Stimulated activated CD4-positive, alpha-beta T cell treated with anti-CD3 and anti-CD28 coated beads, Interleukin-15, amount 100 ng/mL, for 1 hour (primary cell): Measurements from ENCODE around the gene TEDDM1.
A peak's percentile ranks its signal among the peaks of the same experiment; 100 is the strongest.

Experiments
- DNase-seq, 2 donors: peaks; one replicate each; pipeline ENCODE4 v3.0.0-alpha.2; 2020; ENCODE audit warnings: low read depth in 1 of 2, low spot score in 1 of 2

Gene TEDDM1

DNA sequence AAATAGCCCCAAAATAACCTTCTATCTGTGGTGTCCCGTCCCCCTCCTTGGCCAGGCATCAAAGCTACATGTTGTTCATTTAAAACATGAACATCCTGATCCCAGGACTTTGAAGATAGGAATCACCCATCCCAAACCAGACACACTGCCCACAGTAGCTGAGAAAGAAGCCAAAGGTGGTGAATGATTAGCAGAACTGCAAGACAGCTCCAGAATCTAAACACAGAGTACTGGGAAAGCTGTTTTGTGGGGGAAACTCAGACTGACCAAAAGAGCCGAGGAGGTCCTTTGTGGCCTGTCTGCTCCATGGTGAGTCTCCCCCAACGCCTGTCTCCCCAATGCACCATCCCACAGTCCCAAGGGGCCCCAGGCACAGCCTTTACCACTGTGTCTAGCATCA lies 7.3 kb upstream of the TEDDM1 start:
- DNase-seq = no peak

DNA sequence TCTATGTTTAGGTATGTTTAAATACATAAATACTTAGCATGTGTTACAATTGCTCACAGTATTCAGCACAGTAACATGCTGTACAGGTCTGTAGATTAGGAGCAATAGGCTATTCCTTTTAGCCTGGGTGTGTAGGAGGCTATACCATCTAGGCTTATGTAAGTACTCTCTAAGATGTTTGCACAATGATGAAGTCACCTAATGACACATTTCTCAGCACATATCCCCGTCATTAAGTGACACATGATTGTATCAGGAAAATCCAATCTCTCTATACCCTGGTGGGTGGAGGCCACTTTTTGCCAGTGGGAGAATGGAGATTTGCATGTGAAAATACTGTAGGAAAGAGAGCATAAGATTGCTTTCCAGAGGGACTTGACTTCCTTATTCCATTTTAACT lies 5.5 kb upstream of the TEDDM1 start:
- no peak for DNase-seq

DNA sequence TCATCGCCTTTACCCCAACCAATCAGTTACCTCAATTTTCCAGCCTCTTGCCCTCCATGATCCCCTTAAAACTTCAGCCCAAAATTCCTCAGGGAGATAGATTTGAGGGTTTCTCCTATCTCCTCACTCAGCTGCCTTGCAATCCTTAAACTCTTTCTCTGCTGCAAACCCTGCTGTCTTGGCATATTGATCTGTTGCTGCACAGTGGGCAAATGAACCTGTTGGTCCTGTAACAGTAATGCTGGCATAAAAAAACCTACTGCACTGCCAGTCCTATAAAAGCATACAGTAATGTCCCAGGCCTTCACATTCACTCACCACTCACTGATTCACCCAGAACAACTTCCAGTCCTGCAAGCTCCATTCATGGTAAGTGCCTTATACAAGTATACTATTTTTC lies 5.1 kb upstream of the TEDDM1 start:
- DNase-seq = no peak

DNA sequence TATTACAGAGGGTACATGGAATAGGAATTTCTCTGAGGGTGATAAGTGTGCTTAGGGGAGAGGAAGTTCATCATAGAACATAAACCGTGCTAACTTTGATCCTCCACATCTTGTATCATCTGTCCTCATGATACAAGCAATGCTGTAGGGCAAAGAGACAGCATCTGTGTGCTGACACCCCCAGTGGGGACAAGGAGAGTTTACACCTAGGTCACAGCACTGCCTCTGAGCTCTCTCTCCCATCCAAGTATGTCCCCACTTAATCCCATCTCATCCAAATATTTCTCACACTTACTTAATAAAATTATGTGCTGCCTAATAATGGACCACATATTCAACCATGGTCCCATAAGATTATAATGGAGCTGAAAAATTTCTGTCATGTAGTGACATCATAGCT lies 4.3 kb upstream of the TEDDM1 start:
- no peak for DNase-seq

DNA sequence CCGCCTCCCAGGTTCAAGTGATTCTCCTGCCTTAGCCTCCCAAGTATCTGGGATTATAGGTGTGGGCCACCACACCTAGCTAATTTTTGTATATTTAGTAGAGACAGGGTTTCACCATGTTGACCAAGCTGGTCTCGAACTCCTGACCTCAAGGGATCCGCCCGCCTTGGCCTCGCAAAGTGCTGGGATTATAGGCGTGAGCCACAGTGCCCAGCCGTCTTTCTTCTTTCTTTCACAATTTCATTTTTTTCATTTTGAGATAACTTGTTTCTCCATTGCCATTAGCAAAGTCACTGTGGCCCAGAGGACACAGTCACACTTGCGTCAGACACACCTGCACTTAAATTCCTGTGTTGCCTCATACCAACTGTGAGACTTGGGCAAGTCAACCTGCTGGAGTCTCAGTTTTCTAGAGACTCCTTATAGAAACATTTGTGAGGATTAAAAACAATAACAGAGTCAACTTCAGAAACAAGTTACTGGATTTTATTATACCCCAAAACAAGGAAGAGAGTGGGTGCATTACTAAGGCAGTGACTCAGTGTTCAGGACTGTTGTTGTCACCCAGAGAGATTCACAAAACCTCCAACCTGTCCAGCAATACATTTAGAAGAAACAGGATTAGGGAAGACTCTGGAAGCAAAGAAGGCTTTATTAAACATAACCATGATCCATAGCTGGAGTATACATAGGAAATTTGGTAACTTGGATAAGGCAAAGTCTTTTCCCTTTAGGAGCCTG lies 2.6 kb downstream of the TEDDM1 start:
- no peak for DNase-seq

DNA sequence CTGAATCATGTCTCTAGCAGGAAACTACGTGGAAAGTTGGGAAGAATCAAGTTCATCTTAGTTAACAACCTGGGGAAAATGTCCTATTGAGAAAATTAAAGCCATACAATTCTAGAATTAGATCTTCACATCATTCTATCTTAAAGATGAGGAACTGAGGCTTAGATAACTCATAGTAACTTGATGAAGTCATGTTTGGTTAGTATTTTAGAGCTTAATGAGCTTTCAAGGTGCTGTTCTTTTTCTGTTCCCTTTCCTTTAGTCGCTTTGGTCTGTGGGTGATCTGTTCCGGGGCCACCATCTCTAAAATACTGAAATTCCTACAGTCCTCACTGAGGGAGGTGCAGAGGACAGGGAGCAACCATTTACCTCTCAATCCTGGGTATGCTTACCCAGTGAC lies 4.6 kb downstream of the TEDDM1 start:
- no peak for DNase-seq

DNA sequence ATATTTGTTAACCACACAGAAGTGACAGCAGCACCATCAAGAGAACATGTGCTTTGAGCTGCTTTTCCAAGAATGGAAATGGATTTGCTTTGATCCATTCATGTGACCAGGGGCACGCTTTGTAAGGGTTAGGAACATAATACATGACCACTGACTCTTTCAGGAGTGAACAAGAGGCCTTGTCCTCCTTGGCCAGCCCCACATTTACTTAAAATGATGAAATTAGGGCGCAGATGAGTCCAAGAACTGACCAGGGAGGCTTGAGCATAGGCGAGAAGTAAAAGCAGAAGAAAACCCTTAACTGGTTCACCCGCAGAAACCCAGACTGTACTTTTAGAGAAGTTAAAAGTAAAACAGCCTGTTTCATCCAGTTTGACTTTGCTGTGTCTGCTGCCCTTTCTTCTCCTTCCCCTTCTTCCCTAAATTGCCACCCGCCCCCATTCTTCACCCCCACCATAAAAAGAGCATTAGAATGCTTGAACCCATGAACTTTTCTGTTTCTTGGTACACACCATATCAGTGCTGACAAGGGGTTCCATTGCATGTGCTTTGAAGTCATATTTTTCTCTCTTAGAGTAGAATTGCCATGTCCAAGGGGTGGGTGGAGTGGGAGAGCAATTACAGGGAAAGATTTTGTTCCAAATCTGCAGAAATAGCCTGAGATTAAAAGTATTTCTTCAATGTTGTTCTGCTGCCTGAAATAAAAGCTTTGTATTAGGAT lies 6.3 kb downstream of the TEDDM1 start:
- DNase-seq = no peak

DNA sequence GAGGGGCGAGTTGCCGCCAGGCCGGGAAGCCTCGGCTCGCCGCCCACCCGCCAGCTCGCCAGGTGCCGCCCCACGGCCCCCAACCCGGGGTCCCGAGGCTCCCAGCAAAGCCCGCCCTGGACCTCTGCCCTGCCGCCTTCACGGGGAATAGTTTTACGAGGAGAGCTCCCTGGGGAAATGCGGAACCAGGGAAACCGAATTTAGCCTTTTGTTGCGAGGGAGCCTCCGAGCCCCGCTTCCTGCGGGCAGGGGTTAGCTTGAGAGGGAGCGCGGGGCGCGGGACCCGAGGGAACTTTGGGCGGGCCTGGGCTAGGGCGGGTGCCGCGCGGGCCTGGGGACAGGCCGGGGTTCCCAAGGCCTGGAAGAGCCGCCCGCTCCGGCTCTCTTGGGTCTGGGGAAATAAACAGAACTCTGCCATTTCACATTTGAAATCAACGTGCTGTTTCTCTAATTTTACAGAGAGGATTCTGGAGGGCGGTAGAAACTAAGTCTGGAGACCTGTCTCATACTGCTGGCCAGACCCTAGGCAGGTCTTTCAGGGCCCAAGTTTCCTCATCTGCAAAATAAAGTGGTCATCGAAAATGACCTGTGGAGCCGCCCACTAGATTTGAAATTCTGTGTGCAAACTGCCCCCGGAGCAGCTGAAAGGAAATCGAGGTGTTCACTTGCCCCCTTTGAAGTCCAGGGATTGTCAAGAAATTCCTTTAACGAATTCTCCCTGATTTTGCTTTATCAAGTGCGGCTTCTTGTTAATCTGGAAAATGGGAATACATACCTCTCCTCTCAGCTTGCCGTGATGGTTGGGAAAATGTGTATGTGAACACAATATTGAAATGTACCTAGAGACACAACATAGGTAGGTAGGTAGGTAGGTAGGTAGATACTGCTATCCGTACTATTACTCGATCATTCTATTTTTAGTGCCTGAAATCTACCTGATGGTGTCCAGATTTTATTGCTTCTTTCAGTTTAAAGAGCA lies 8.1 kb downstream of the TEDDM1 start:
- peak in 1 of 2 donors; percentile 3 for DNase-seq

DNA sequence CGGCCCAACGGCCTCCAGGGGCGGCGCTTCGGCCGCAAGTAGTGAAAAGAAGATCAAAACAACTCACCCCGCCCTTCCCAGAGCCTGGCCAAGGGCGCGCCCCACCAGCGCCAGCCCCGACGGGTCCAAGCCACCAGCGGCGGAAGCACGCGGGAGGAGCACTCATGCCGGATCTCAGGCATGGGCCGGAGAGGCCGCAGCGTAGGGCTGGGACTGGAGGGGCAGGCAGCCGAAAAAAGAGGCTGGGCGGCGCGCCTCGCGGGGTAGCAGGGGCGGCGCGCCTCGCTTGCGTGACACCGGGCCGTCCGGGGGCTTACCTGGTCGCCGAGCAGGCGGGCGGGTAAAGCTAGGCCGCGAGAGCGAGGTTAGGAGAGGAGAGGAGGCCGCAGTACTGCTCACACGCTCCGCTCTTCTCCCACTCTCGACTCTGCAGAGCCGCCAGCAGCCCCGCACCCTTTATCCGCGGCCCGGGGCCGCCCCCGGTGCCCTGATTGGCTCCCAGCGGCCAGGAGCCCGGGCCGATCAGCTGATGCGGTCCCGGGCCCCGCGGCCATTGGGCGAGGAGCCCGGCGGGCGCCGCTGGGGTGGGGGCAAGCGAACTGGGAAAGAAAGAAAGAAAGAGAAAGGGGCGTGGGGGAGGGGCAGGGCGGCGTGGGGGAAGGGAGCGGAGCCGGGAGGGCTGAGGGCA lies 9.0 kb downstream of the TEDDM1 start, which contains the start of gene GLUL:
GLUL (minus strand) TSS at position 429 of the 688 bp plus-strand sequence. CDS start 3,053 bp downstream, outside the sequence.
- peak; percentile 41 to 55 for DNase-seq

DNA sequence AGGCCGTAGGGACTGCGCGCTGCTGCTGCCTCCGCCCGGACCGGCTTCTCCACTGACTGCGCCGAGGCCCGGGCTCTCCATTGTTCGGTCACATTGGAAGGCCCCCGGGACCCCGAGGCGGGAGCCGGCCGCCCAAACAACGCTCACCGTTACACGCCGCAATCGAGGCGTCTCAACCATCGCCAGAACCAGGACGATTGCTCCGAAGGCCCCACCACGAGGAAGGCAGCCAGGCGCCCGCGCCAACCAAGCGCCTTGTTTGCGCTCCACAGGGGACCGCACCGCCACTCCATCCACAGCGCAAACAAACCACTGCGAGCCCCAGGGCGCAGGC lies 9.5 kb downstream of the TEDDM1 start:
- no peak for DNase-seq

DNA sequence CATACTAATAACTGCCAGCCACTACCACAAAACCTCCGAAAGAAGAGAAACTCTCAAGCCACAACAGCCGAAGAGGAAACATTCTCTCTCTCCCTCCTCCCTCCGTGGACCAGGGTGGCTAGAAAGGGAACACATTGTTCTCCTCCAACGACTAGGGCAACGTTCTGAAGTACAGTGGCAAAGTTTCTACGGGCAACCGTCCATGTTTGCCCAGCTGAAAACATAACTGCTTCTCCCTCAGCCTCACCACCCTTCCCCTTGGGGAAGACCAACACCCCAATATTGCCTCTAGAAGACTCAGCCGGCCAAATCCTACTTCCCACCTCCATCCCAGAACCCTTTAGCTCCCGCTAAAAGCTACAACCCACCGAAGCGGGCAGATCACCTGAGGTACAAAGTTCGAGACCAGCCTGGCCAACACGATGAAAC lies 10.8 kb downstream of the TEDDM1 start:
- DNase-seq = no peak

DNA sequence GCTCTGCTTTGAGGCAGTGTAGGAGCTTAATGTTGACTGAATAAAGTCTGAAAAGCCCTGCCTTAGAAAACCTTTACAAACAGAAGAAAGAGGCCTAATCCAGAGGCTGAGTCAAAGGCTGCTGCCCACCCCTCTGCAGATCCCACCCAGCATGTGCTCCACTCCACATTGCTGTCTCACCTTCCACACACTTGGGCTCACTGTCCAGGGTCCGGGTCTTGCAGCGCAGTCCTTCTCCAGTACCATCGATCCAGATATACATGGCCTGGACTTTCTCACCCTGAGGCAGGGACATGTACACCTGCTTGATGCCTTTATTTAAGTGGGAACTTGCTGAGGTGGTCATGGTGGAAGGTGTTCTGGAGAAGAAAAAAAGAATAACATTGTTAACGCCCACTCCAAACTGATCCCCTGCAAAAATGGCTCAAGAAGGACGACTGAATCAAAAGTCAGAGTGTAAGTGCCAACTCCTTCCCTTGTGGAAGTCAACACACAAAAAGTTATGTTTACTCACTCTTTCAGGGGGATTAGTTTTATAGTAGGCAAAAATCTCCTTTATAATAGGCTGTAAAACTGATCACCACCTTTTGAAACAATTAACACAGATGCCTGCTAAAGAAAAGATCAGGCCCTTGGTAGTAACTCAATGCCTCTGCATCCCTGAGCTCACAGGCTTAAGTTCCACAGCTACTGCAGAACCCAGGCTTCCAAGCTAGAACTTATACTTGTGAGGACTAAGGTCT lies 11.9 kb downstream of the TEDDM1 start:
- DNase-seq = no peak

DNA sequence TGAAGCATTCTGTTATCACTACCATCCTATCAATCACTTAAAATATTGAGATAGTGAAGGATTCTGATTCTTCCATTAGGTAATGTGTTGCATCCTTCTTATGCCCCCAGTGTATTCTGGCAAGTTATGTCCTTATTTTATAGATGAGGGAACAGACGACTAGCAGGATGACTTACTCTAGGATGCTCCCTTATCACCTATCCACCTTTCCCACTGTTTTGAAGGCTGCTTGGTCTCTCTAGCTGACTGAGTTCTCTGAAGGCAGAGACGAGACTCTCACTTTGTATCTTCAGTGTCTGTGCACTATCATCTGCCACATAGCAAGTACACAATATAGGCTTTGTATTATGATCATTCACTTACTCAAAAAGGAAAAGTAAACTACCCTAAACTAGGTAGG lies 12.9 kb downstream of the TEDDM1 start:
- DNase-seq = no peak

DNA sequence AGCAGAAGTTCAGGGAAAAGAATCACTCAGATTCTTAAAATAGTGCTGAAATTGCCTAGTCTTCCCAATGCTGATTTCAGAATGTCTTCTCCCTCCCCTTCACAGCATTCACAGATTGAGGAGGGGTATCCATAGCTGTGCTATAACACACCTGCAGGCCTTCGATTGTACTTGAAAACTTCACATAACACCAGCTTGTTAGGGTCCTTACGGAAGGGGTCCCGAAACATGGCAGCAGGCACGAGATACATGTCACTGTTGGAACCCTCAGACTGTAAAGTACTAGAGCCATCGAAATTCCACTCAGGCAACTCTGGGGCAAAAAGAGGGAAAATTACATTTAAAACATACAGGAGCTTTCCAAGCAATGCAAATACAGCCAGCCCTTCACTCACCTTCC lies 13.5 kb downstream of the TEDDM1 start:
- no peak for DNase-seq

DNA sequence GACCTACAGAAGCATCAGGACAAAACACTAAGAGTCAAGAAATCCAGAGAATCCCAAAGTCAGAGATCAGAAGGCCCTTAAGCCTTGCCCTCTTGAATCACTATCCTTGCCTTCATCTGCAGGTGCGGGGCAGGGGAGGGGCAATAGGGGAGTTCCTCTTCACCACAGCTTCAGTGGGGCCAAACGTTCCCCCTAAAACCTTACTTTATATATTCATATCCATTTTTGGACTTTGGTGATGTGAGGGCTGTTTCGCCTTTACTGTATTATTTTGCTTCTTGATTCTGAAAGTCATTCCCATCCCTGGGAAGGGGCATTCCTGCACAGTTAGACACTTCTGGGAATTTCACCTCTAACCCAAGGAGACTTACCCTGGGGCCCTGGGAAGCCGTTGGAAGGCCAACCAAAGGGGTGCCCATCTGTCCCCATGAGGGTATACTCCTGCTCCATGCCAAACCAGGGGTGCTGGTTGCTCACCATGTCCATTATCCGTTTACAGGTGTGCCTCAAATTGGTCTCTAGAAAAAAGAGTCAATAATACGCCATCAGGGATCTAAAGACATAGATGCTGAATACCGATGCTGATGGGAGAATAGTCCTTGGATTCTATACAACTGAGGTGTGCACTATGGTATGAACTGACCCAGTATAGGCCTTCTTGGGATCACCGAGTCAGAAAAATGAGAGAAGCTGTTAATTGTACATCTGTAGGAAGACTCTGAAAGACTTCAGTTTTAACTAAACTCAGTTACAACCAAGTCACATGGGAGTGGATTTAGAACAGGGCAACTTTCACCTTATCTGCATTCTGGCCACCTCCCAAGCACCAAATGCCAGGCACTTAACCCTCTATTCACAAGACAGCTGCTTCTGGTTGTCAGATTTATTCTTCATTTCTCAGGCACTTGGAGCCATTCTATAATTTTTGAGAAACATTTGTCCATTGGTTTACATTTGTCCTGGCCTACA lies 14.3 kb downstream of the TEDDM1 start:
- no peak for DNase-seq

DNA sequence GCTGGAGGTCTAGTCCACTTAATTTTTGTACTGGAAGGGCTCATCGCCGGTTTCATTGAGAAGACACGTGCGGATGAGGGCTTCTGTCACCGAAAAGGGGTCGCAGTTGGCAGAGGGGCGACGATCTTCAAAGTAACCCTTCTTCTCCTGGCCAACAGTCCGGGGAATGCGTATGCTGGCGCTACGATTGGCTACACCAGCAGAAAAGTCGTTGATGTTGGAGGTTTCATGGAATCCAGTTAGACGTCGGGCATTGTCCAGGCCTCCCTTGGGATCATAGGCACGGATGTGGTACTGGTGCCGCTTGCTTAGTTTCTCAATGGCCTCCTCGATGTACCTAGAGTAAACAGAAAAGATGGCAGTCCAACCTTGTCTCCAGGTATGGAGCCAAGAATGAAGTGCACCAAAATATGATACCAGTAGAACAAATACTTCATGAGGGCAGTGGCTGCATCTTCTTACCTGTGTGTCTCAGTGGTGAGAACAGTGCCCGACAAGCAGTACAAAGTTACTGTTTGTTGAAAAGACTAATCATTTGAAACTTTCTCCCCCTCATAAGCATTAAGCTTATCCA lies 16.0 kb downstream of the TEDDM1 start:
- DNase-seq = no peak

DNA sequence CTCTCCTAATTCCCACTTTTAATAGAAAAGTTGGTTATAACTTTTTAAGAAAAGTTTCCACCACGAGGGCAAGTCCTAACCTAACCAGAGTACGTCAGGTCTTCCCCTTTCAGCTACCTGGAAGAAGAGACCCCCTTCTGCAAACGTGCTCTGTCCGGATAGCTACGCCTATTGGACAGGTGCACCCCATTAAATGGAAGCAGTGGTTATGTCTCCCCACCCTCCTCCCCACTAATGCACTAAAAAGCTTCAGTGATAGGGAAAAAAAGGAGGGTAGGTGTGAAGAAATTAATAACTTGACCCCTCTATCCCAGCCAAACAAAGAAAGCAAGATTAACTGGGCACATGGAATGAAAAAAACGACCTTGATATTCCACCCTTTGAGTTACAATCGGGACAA lies 16.5 kb downstream of the TEDDM1 start:
- DNase-seq = no peak

DNA sequence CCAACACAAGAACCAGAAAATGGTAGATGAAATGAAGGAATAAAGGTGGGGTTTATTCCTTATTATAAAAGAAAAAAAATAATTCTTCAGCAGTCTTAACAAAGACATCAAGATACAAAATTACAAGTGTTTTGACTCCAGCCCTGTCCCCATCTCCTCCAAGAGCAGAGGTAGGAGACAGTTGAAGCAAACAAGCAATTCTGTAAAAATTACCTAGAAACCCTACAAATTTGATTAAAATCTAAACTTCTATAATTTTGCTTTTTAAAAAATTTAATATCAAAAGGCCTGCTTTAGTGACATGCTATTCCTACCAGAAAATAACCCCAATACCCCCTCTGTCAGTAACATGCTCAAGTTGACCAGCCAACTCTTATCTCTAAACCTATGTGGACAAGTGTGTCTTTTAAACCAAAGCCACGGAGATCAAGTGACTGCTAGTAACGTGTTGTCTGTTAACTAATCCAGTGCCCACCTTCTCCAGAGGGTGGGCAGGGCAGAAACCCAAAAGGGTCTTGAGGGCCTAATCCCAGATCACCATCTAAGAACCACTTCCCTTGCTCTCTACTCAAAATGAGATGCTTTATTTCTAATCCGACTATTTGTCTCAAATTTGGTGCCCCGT lies 17.3 kb downstream of the TEDDM1 start:
- no peak for DNase-seq
